ENCODE measurements around the gene OPCML. TPM values are rescaled to one million over a fixed set of nuclear protein-coding genes. Genes with fewer than 3 reads are reported as not detected.

The OPCML gene
- polyA plus RNA-seq, 1 donor (not counting 4 experiments of a cell fraction or from before 2014, with no cell fraction given), result 0.04 TPM

DNA sequence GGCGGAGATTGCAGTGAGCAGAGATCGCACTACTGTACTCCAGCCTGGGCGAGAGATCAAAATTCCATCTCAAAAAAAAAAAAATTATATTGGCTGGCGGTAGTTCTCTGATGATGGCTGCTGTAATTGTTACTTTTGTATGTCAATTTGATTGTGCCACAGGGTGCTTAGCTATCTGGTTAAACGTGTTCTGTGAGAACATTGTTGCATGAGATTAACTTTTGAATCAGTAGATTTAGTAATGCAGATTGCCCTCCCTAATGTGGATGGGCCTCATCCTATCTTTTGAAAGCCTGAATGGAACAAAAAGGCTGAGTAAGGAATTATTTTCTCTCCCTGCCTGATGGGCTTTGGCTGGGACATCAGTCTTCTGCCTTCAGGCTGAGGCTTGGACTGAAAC, 654.2 kb downstream of the OPCML start:
- no peak overlapping the region for H3K9ac ChIP-seq (ENCODE audit: control insufficient read depth, extremely low read depth, insufficient read depth, low read length)
- no peak overlapping the region for H2AFZ ChIP-seq (ENCODE audit: control insufficient read depth, low read length)
- dilution Hi-C loops (cut with MboI; ENCODE audit: extremely low pct_ligation_motif_present, low sequenced_read_pairs), result no loop called here
- no peaks in the 10 kb centered on the region for H3K9me3 ChIP-seq (ENCODE audit: control insufficient read depth, low read depth, low read length)
- TF ChIP-seq EZH2 (IDR thresholded peaks at IDR 0.05; ENCODE audit: low read length), result no peak
- TF ChIP-seq, protein P1, sequence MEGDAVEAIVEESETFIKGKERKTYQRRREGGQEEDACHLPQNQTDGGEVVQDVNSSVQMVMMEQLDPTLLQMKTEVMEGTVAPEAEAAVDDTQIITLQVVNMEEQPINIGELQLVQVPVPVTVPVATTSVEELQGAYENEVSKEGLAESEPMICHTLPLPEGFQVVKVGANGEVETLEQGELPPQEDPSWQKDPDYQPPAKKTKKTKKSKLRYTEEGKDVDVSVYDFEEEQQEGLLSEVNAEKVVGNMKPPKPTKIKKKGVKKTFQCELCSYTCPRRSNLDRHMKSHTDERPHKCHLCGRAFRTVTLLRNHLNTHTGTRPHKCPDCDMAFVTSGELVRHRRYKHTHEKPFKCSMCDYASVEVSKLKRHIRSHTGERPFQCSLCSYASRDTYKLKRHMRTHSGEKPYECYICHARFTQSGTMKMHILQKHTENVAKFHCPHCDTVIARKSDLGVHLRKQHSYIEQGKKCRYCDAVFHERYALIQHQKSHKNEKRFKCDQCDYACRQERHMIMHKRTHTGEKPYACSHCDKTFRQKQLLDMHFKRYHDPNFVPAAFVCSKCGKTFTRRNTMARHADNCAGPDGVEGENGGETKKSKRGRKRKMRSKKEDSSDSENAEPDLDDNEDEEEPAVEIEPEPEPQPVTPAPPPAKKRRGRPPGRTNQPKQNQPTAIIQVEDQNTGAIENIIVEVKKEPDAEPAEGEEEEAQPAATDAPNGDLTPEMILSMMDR (optimal IDR thresholded peaks at IDR 0.05 in 1 of 3, IDR thresholded peaks at IDR 0.05 in 1 of 3, conservative IDR thresholded peaks at IDR 0.05 in 1 of 3; ENCODE audit: extremely low read depth in 1 of 3, insufficient read depth in 2 of 3, low read length in 3 of 3), result no peak
- FAIRE-seq, result no peak
- no peaks in the 10 kb centered on the region for H3K27me3 ChIP-seq (ENCODE audit: control insufficient read depth, extremely low read depth, insufficient read depth, low read length)
- no peak overlapping the region for H3K27ac ChIP-seq (ENCODE audit: control insufficient read depth, insufficient read depth, low read length)
- no peaks in the 10 kb centered on the region for H3K4me1 ChIP-seq (ENCODE audit: control insufficient read depth, extremely low read depth, insufficient read depth, low read length)
- no peak overlapping the region for H3K4me3 ChIP-seq (ENCODE audit: control insufficient read depth in 2 of 3, extremely low read depth in 1 of 3, insufficient read depth in 2 of 3, low read depth in 1 of 3, low read length in 3 of 3)
- no peak for DNase-seq (ENCODE audit: low read depth, low spot score)
- no peaks in the 10 kb centered on the region for H3K79me2 ChIP-seq (ENCODE audit: control insufficient read depth, insufficient read depth, low read length)
- no peaks in the 10 kb centered on the region for H3K9me1 ChIP-seq (ENCODE audit: control insufficient read depth, extremely low read depth, insufficient read depth, low read length)
- H3K4me2 ChIP-seq (ENCODE audit: control insufficient read depth, extremely low read depth, insufficient read depth, low read depth, low read length), result no peak overlapping the region
- H3K36me3 ChIP-seq (ENCODE audit: control insufficient read depth in 2 of 2, extremely low read depth in 1 of 2, insufficient read depth in 2 of 2, low read length in 2 of 2), result no peaks in the 10 kb centered on the region
- H4K20me1 ChIP-seq (ENCODE audit: control insufficient read depth, extremely low read depth, insufficient read depth, low read length), result no peaks in the 10 kb centered on the region

DNA sequence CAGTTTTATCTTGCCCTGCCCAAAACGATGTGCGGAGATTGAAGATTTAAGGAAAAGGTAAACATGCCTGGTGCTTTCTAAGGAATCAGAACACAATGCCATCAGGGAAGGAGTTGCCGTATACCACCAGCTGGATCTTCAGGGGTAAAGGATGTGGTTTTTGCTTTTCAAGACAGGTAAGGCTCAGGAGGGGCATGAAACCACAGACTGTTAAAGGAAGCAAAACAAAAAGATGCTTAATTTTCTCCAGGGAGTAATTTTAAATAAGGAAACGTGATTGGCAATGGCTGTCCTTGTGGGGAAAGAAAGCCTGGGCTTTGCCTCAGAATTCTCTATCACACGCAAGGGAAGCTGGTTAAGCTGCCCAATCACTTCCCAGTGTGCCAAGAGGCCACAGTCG, 655.6 kb downstream of the OPCML start:
- FAIRE-seq, result no peak
- dilution Hi-C loops (cut with MboI; ENCODE audit: extremely low pct_ligation_motif_present, low sequenced_read_pairs), result no loop called here

More for the DNA sequence above, 655.6 kb downstream of the OPCML start:
- no peak overlapping the region for H3K4me3 ChIP-seq (ENCODE audit: control insufficient read depth in 2 of 3, extremely low read depth in 1 of 3, insufficient read depth in 2 of 3, low read depth in 1 of 3, low read length in 3 of 3)
- H3K4me1 ChIP-seq (ENCODE audit: control insufficient read depth, extremely low read depth, insufficient read depth, low read length), result no peaks in the 10 kb centered on the region
- H3K9ac ChIP-seq (ENCODE audit: control insufficient read depth, extremely low read depth, insufficient read depth, low read length), result no peak overlapping the region
- no peak overlapping the region for H2AFZ ChIP-seq (ENCODE audit: control insufficient read depth, low read length)
- DNase-seq (ENCODE audit: low read depth, low spot score), result no peak
- no peaks in the 10 kb centered on the region for H3K79me2 ChIP-seq (ENCODE audit: control insufficient read depth, insufficient read depth, low read length)
- H3K9me3 ChIP-seq (ENCODE audit: control insufficient read depth, low read depth, low read length), result no peaks in the 10 kb centered on the region
- no peaks in the 10 kb centered on the region for H3K9me1 ChIP-seq (ENCODE audit: control insufficient read depth, extremely low read depth, insufficient read depth, low read length)
- H4K20me1 ChIP-seq (ENCODE audit: control insufficient read depth, extremely low read depth, insufficient read depth, low read length), result no peaks in the 10 kb centered on the region
- no peaks in the 10 kb centered on the region for H3K27me3 ChIP-seq (ENCODE audit: control insufficient read depth, extremely low read depth, insufficient read depth, low read length)
- no peak overlapping the region for H3K27ac ChIP-seq (ENCODE audit: control insufficient read depth, insufficient read depth, low read length)
- TF ChIP-seq, protein P1 (optimal IDR thresholded peaks at IDR 0.05 in 1 of 3, IDR thresholded peaks at IDR 0.05 in 1 of 3, conservative IDR thresholded peaks at IDR 0.05 in 1 of 3; ENCODE audit: extremely low read depth in 1 of 3, insufficient read depth in 2 of 3, low read length in 3 of 3), result no peak
- no peak for TF ChIP-seq EZH2 (IDR thresholded peaks at IDR 0.05; ENCODE audit: low read length)
- H3K4me2 ChIP-seq (ENCODE audit: control insufficient read depth, extremely low read depth, insufficient read depth, low read depth, low read length), result no peak overlapping the region
- no peaks in the 10 kb centered on the region for H3K36me3 ChIP-seq (ENCODE audit: control insufficient read depth in 2 of 2, extremely low read depth in 1 of 2, insufficient read depth in 2 of 2, low read length in 2 of 2)

All from keratinocyte (primary cell).